Spleen (tissue), 7 donors: ENCODE data around the gene IRAK1BP1.

Experiments used
- POLR2A ChIP-seq, 3 donors: fragments of 450-650 bp; IDR thresholded peaks; one replicate each; pipeline ENCODE4 v1.5.1; 2017; ENCODE audit warnings: antibody characterized with exemption in 3 of 3, mild to moderate bottlenecking in 1 of 3
- POLR2AphosphoS5 ChIP-seq, 3 donors: sonication (generic); formaldehyde crosslinking; IDR thresholded peaks; one replicate each; pipeline ENCODE4 v1.5.1; 2017; ENCODE audit warnings: antibody characterized with exemption in 3 of 3
- TF ChIP-seq, protein P1 (sequence below), 11 experiments: fragments of 200-600 bp in 7 of 11; fragments of 450-650 bp in 4 of 11; sonication (generic) in 4 of 11; IDR thresholded peaks in 8 of 11; conservative IDR thresholded peaks in 3 of 11; 1 replicate in 7 of 11; 2 replicates in 4 of 11; pipeline versions ENCODE4 v1.4.0 to v1.8.0; 2016 to 2021; ENCODE audit warnings: antibody characterized with exemption in 11 of 11, inconsistent platforms in 4 of 11, mild to moderate bottlenecking in 1 of 11
- donor health status: DM: no; HTN: no; CAD: no; lungs with moderate emphysema.
- donor health status: DM: no; HTN: no; CAD: no.
- donor health status: DM: no; HTN: no; CAD: no.

DNA sequence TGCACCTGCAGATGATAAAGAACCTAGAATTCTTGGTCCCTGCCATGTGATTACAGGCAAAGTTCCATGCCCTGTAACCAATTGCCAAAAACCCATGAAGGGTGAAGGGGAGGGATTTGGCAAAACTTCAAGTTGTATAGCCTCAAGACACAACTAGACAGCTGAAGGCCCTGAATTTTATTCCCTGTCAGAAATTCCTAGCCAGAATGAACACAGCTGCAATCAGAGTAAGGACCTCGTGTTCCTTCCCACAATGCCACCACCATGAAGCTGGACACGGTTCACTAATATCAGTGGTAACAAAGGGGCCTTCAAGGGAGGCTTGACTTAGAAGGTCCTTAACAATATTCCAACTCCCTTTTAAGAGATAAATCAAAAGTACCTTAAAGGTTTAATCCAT lies 22.5 kb upstream of the IRAK1BP1 start:
- TF ChIP-seq POLR2A (IDR thresholded peaks at IDR 0.05) (no peak), POLR2AphosphoS5 (IDR thresholded peaks at IDR 0.05) (no peak)
- TF ChIP-seq, protein P1, sequence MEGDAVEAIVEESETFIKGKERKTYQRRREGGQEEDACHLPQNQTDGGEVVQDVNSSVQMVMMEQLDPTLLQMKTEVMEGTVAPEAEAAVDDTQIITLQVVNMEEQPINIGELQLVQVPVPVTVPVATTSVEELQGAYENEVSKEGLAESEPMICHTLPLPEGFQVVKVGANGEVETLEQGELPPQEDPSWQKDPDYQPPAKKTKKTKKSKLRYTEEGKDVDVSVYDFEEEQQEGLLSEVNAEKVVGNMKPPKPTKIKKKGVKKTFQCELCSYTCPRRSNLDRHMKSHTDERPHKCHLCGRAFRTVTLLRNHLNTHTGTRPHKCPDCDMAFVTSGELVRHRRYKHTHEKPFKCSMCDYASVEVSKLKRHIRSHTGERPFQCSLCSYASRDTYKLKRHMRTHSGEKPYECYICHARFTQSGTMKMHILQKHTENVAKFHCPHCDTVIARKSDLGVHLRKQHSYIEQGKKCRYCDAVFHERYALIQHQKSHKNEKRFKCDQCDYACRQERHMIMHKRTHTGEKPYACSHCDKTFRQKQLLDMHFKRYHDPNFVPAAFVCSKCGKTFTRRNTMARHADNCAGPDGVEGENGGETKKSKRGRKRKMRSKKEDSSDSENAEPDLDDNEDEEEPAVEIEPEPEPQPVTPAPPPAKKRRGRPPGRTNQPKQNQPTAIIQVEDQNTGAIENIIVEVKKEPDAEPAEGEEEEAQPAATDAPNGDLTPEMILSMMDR (IDR thresholded peaks at IDR 0.05 in 8 of 11, conservative IDR thresholded peaks at IDR 0.05 in 3 of 11): no peak
